GM21723 (cell line): ENCODE data around the gene FAM118B.

Experiments used
- ATAC-seq: cut with Tn5 transposase; IDR thresholded peaks from one replicate; pipeline ENCODE4 v1.9.1; 2021; ENCODE audit warnings: mild to moderate bottlenecking, moderate library complexity; ENCODE audit not compliant: unreplicated experiment

The FAM118B gene

GRCh38 chr11:126186025-126186698, 25.4 kb upstream of the FAM118B start:
- no peak for ATAC-seq

GRCh38 chr11:126186708-126187529, 24.7 kb upstream of the FAM118B start:
- no peak for ATAC-seq

DNA sequence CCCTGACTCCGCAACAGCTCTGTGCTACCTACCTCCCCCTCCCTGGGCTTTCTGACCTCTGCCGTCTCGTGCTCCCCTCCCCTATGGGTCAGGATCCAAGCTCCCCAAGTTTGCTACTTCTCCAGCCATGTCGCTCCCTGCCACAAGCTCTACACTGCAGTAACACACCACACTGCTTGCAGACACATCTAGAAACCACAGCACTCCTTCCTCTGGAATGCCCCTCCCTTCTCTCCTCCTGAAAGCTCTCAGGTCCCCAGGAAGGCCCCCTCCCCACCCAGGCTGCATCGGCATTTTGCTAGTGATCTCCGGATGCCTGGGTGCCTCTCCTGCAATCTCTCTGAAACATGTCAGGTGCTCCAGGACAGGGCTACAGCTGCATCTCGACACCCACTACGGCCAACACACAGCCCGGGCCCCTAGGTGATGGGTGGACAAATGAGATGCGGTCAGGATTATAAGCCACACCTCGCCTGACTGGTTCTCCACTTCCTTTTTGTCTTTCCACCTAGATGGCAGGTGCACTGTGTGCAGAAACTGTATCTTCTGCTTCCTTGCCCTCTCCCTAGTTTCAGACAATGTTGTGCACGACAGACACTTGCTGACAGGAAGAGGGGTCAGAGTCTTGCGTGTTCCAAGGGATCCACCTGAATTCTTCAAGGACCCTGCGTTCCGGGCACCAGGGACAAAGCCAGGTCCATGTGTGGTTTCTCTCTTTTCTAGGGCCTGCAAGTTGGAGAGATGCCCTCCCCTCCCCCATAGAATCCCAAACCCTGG, 23.1 kb upstream of the FAM118B start:
- ATAC-seq, result peak; percentile 74

DNA sequence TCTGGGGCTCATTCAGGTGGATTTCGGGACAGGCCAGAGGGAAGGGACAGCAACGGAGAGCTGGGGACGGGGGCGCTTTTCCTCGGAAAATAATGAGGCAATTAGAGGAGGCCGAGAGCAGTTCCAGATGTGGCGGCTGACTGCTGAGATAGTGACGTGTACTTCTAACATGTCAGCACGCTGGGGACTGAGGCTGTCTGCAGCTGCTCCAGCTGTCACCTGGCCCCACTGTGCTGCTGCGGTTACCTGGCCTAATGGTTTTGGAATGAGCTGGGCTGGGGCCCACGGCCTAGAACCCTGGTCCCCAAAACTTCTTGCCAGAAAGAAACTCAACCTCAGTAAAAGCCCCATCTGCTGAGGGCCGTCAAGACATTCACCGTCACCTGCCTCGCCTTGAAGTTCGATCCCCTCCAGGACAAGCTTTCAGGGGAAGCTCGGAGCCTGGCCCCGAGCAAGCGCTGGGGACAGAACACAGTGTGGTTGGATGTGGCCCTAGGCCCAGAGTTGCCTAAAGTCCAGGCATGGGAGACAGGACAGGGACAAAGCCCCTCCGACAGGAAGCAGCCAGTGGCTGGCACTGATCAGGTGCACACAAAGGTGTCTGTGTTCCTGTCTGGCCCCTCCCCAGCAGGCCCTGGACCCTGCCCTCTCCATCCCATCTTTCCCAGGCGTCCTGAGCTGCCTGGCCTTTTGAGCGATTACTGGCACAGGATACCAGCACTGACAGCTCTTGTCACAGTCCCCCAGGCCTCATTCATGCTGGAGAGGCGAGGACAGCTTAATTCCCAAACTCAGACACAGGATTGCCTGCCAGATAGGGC, 22.3 kb upstream of the FAM118B start:
- ATAC-seq, result peak; percentile 75

- no peak for ATAC-seq
Measured at GRCh38 chr11:126190792-126191191, 20.8 kb upstream of the FAM118B start.

GRCh38 chr11:126191379-126192073, 20.1 kb upstream of the FAM118B start:
- ATAC-seq, result no peak

- ATAC-seq, result no peak
Measured at GRCh38 chr11:126192361-126192760, 19.2 kb upstream of the FAM118B start.

GRCh38 chr11:126193038-126193478, 18.5 kb upstream of the FAM118B start:
- ATAC-seq, result no peak

- ATAC-seq, result no peak
Measured at GRCh38 chr11:126194121-126194543, 17.4 kb upstream of the FAM118B start.

DNA sequence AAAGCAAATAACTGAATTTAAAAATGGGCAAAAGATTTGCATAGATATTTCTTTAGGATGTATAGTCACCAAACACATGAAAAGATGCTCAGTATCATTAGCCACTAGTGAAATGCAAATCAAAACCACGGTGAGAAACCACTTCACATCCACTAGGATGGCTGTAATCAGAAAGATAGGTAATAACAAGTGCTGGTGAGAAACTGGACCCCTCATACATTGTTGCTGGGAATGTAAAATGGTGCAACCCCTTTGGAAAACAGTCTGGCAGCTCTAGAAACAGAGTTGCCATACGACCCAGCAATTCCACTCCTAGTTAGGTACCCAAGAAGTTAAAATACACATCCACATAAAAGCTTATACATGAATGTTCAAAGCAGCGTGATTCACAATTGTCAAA, 16.5 kb upstream of the FAM118B start:
- no peak for ATAC-seq

DNA sequence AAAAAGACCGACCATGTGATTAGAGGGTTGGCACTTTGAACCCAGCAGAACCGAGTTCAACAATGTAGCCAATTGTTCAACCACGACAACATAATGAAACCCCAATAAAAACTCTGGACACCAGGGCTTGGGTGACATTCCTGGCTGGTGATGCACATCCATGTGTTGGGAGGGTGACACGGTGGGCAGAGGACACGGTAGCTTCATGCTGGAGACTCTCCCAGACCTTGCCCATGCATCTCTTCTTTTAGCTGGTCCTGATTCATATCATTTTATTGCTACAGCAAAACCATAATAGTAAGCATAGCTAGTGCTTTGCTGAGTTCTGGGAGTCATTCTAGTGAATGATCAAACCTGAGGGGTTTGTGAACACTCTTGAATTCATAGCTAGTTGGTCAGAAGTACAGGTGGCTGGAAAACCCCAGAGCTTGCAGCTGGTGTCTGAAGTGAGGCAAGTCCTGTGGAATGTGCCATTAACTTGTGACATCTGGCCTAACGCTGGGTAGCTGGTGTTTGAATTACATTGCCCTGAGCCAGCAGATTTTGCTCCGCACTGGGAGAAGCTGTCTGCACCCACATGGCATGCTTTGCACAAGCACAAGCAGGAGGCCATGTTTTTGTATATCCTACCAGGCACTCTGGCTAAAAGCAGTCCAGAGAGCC, 14.2 kb upstream of the FAM118B start:
- no peak for ATAC-seq

GRCh38 chr11:126198648-126199047, 12.9 kb upstream of the FAM118B start:
- ATAC-seq, result no peak

DNA sequence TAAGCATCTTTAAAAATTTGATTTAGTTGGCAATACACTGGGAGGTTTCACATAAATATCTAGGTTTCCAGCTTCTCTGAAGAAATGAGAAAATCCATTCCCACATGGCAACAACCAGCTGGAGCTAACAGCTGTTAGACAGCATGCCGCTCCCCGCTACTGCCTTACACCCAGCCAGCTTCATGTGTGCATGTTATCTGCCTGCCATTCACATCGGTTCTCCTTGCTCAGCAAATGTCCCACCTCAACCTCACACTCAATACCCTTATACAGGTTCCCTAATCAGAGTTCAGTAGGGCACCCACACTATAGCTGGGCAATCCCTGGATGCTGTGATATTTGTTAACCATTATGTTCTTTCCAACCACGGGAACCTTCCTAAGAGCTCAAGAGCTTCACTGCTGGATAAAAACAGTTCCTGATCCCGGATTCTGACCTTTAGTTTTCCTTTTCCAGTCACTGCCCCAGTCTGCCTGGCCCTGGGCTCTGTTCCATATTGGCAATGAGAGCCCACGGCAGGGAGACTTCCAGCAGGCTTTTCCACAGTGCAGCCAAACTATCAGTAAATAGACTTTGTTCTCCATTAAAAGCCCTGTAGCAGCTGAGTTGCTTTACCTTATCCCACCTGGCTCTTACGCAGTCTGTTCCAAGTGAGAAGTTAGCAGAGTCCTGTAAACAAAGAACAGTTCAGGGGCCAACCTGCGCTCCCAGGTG, 8.8 kb upstream of the FAM118B start:
- ATAC-seq, result no peak

GRCh38 chr11:126205359-126205758, 6.2 kb upstream of the FAM118B start:
- ATAC-seq, result no peak

GRCh38 chr11:126207896-126208295, 3.7 kb upstream of the FAM118B start:
- no peak for ATAC-seq

GRCh38 chr11:126210871-126211235, 729 bp upstream of the FAM118B start:
- ATAC-seq, result no peak

DNA sequence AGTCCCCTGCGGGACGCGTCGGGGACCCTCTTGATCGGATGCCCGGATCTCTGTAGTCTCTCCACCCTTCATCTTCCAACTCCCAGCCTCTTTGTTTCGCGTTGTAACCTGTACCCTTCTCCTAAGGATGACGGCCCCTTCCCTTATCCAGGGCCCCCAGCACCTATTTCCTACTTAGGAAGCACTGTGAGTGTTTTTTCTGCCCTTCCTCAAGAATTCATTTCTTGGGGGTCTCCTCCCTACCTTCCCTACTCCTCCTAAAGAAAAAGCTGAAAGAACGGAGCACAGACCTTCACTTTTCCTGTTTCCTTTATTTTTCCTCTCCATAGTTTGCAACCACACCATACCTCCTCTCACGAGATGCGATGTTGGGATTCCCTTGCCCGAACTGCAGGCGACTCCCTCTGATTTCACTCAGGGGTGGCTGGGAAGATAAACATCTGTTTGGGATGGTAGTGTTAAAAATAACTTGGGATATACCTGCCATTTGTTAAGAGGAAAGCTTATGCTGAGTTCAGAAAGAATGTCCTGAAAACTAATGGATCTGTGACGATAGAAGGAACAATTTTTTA, 593 bp downstream of the FAM118B start:
- ATAC-seq, result no peak

- ATAC-seq, result no peak
Measured at GRCh38 chr11:126214441-126214840, 2.9 kb downstream of the FAM118B start.

- ATAC-seq, result no peak
Measured at GRCh38 chr11:126214841-126215240, 3.3 kb downstream of the FAM118B start.
